ENCODE measurements around the gene RBMS1. TPM values are rescaled to one million over a fixed set of nuclear protein-coding genes. Genes with fewer than 3 reads are reported as not detected.

RBMS1 gene, protein sequence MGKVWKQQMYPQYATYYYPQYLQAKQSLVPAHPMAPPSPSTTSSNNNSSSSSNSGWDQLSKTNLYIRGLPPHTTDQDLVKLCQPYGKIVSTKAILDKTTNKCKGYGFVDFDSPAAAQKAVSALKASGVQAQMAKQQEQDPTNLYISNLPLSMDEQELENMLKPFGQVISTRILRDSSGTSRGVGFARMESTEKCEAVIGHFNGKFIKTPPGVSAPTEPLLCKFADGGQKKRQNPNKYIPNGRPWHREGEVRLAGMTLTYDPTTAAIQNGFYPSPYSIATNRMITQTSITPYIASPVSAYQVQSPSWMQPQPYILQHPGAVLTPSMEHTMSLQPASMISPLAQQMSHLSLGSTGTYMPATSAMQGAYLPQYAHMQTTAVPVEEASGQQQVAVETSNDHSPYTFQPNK
- 103 and 129 TPM in 2 replicates for total RNA-seq

DNA sequence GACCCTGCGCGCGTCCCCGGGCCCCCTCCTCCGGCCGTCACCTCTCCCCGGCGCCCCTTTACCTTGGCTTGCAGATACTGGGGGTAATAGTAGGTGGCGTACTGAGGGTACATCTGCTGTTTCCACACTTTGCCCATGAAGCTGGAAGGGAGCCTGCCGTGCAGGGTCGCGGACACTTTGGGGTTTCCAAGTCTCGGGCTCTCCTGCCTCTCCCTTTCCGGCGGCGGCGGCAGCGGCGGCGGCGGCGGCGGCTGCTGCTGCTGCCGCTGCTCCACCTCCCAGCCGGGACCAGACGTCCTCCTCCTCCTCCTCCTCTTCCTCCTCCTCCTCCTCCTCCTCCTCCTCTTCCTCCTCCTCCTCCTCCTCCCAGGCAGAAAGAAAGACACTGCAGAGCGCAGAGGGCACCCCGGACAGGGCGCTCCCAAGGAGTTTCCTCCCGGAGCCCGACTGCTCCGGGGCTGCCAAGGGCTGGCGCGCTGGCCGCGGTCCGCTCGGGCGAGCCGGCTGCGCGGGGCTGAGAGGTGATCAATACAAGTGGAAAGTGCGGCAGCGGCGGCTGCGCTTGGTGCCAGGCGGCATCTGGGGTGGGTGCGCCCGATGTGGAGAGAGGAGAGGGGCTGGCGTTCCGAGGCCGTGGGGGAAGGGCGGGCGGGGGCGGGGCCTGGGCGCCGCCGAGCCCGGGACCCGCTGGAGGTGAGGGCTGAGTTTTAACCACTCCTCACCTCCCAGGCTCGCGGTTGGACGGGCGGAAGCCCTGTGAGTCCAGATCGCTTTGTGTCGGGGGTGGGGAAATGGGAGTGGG is at the start of gene RBMS1:
Gene RBMS1 (minus strand): TSS at position 581 of the 802 bp plus-strand sequence. CDS start 444 bp downstream, at position 137.

